GM12878 (cell line): ENCODE measurements around the gene SUSD6. TPM values are rescaled to one million over a fixed set of nuclear protein-coding genes. Genes with fewer than 3 reads are reported as not detected.
A peak's percentile ranks its signal among the peaks of the same experiment; 100 is the strongest.

ENCODE experiments used
- ASH2L ChIP-seq: fragments of 300-600, 200-600 bp; sonication (generic); IDR thresholded peaks from 2 replicates; pipeline ENCODE4 v1.6.1; 2017; ENCODE audit warnings: low read depth, mild to moderate bottlenecking, borderline replicate concordance
- ATF7 ChIP-seq: fragments of 450-650 bp; IDR thresholded peaks from 2 replicates; pipeline ENCODE4 v1.6.1; 2016; ENCODE audit warnings: low read depth, mild to moderate bottlenecking
- CTCF ChIP-seq, 3 experiments: IDR thresholded peaks in 2 of 3; conservative IDR thresholded peaks in 1 of 3; 2 replicates each; pipeline ENCODE4 v1.5.1; 2011; ENCODE audit warnings: low read depth in 3 of 3, low read length in 3 of 3, mild to moderate bottlenecking in 3 of 3, control low read depth in 2 of 3, moderate library complexity in 2 of 3, inconsistent platforms in 1 of 3, mixed read lengths in 1 of 3; ENCODE audit not compliant: control insufficient read depth in 2 of 3, insufficient read depth in 1 of 3; ENCODE audit errors: extremely low read depth in 1 of 3
- ELK1 ChIP-seq: IDR thresholded peaks from 2 replicates; pipeline ENCODE4 v1.6.1; 2012; ENCODE audit warnings: low read depth, low read length, improper control_type of control experiment
- ETV6 ChIP-seq, 2 experiments: fragments of 450-650 bp in 1 of 2; IDR thresholded peaks in 1 of 2; conservative IDR thresholded peaks in 1 of 2; 2 replicates each; pipeline ENCODE4 v1.6.1; 2014; ENCODE audit warnings: antibody characterized with exemption in 1 of 2, borderline replicate concordance in 1 of 2, low read depth in 1 of 2, mild to moderate bottlenecking in 1 of 2, moderate library complexity in 1 of 2
- IKZF1 ChIP-seq: fragments of 450-650 bp; conservative IDR thresholded peaks from 2 replicates; pipeline ENCODE4 v1.6.1; 2017; ENCODE audit warnings: antibody characterized with exemption, mild to moderate bottlenecking
- MLLT1 ChIP-seq: fragments of 450-650 bp; IDR thresholded peaks from 2 replicates; pipeline ENCODE4 v1.6.1; 2016; ENCODE audit warnings: mild to moderate bottlenecking
- NR2C1 ChIP-seq: fragments of 450-650 bp; IDR thresholded peaks from 2 replicates; pipeline ENCODE4 v1.6.1; 2017; ENCODE audit warnings: antibody characterized with exemption, mild to moderate bottlenecking, moderate library complexity
- NR2C2 ChIP-seq: IDR thresholded peaks from 2 replicates; pipeline ENCODE4 v1.6.1; 2011; ENCODE audit warnings: borderline replicate concordance, low read depth; ENCODE audit not compliant: control insufficient read depth, insufficient read length
- SREBF2 ChIP-seq: IDR thresholded peaks from 2 replicates; pipeline ENCODE4 v1.6.1; 2012; ENCODE audit warnings: mild to moderate bottlenecking, low read length
- TCF3 ChIP-seq: IDR thresholded peaks from 2 replicates; pipeline ENCODE4 v1.6.1; 2012; ENCODE audit warnings: low read depth, mild to moderate bottlenecking, low read length, borderline replicate concordance; ENCODE audit not compliant: insufficient read depth
- polyA plus RNA-seq, 11 experiments: library from polyadenylated mRNA; depleted of rRNA in 4 of 11; unstranded in 6 of 11; stranded (reverse) in 5 of 11; fragments of >200 nt; fragmentation: Nextera tagmentation in 4 of 11; fragmentation: Illumina TruSeq in 1 of 11; extraction: Ambion mirVana in 4 of 11; extraction: Trizol in 1 of 11; gene quantifications; 1 replicate in 1 of 11; 2 replicates in 10 of 11; pipeline versions ENCODE4 v1.2.1 to v1.2.3, GENCODE V29; 2011 to 2016; ENCODE audit warnings: inconsistent platforms in 2 of 11, missing spikeins in 2 of 11, low read depth in 1 of 11
- total RNA-seq, 4 experiments: library from RNA; depleted of rRNA in 3 of 4; stranded (reverse); fragments of >200 nt in 3 of 4; fragmentation: Illumina TruSeq in 1 of 4; extraction: Trizol in 1 of 4; gene quantifications; 2 replicates each; pipeline versions ENCODE4 v1.2.1 to v1.2.3, GENCODE V29; 2013 to 2021
- TF ChIP-seq, protein P1 (sequence below): fragments of 450-650 bp; formaldehyde crosslinking; IDR thresholded peaks from 2 replicates; pipeline ENCODE4 v1.4.0; 2020; ENCODE audit warnings: mild to moderate bottlenecking, moderate library complexity
- TF ChIP-seq, protein P2 (sequence below): IDR thresholded peaks from 2 replicates; pipeline ENCODE4 v1.6.1; 2012; ENCODE audit warnings: improper control_type of control experiment, low read depth, low read length; ENCODE audit not compliant: insufficient replicate concordance

The SUSD6 gene
- total and polyA plus RNA-seq, 10 of the 15 experiments (the other 5 are each of a cell fraction or from before 2014, with no cell fraction given): 6.6 to 39.8 (median 20.2) TPM

DNA sequence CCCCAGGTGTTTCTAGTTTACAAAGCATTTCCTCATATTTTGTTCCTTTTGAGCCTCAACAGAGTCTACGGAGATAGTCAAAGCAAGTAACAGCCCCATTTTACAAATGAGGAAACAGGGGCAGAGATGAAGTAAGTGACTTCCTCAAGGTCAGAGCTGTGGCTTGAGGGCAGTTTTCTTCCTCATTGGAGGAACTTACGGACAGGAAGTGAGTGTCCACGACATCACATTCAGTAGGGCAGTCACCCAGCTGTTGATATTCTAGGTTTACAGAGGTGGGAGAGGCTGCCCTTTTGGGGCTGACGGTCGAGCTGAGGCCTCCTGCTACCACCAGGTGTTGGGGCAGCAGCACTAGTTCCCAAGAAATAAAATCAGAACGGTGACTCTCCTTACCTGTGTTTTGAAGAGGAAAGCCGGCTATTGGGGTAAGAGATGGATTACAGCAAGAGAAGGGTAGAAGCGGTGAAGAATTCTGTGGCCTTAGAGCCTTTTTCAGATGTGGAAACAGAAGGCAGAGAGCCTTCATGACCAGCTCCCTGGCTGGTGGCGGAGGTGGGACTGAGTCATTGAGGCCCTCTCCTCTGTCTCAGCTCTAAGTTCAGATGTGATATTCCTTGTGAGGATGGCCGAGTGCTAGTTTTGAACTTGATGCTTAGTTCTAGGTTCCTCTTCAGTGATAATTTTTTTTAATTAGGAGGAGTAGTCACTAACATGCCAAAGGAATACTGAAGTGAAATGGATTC lies 41.7 kb downstream of the SUSD6 start (continued):
- TF ChIP-seq ELK1 (no peak), IKZF1 (peak; percentile 73), ATF7 (peak; percentile 43), ETV6 (conservative IDR thresholded peaks at IDR 0.05 in 1 of 2, IDR thresholded peaks at IDR 0.05 in 1 of 2; ENCODE audit: borderline replicate concordance in 1 of 2, low read depth in 1 of 2) (peak in 1 of 2 experiments; percentile 95; a peak in 2 of 4 replicates), ASH2L (no peak), CTCF (IDR thresholded peaks at IDR 0.05 in 2 of 3, conservative IDR thresholded peaks at IDR 0.05 in 1 of 3; ENCODE audit: control insufficient read depth in 2 of 3, extremely low read depth in 1 of 3, insufficient read depth in 1 of 3, low read depth in 3 of 3, low read length in 3 of 3) (0 out of 6 replicates have a peak, but pooled peaks of 1 of the 3 experiments have one; percentile 15), SREBF2 (no peak), TCF3 (no peak), NR2C2 (no peak), MLLT1 (no peak), NR2C1 (no peak)
- TF ChIP-seq, protein P1, sequence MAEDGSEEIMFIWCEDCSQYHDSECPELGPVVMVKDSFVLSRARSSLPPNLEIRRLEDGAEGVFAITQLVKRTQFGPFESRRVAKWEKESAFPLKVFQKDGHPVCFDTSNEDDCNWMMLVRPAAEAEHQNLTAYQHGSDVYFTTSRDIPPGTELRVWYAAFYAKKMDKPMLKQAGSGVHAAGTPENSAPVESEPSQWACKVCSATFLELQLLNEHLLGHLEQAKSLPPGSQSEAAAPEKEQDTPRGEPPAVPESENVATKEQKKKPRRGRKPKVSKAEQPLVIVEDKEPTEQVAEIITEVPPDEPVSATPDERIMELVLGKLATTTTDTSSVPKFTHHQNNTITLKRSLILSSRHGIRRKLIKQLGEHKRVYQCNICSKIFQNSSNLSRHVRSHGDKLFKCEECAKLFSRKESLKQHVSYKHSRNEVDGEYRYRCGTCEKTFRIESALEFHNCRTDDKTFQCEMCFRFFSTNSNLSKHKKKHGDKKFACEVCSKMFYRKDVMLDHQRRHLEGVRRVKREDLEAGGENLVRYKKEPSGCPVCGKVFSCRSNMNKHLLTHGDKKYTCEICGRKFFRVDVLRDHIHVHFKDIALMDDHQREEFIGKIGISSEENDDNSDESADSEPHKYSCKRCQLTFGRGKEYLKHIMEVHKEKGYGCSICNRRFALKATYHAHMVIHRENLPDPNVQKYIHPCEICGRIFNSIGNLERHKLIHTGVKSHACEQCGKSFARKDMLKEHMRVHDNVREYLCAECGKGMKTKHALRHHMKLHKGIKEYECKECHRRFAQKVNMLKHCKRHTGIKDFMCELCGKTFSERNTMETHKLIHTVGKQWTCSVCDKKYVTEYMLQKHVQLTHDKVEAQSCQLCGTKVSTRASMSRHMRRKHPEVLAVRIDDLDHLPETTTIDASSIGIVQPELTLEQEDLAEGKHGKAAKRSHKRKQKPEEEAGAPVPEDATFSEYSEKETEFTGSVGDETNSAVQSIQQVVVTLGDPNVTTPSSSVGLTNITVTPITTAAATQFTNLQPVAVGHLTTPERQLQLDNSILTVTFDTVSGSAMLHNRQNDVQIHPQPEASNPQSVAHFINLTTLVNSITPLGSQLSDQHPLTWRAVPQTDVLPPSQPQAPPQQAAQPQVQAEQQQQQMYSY (CRISPR knock-in tag): no peak
- TF ChIP-seq, protein P2, sequence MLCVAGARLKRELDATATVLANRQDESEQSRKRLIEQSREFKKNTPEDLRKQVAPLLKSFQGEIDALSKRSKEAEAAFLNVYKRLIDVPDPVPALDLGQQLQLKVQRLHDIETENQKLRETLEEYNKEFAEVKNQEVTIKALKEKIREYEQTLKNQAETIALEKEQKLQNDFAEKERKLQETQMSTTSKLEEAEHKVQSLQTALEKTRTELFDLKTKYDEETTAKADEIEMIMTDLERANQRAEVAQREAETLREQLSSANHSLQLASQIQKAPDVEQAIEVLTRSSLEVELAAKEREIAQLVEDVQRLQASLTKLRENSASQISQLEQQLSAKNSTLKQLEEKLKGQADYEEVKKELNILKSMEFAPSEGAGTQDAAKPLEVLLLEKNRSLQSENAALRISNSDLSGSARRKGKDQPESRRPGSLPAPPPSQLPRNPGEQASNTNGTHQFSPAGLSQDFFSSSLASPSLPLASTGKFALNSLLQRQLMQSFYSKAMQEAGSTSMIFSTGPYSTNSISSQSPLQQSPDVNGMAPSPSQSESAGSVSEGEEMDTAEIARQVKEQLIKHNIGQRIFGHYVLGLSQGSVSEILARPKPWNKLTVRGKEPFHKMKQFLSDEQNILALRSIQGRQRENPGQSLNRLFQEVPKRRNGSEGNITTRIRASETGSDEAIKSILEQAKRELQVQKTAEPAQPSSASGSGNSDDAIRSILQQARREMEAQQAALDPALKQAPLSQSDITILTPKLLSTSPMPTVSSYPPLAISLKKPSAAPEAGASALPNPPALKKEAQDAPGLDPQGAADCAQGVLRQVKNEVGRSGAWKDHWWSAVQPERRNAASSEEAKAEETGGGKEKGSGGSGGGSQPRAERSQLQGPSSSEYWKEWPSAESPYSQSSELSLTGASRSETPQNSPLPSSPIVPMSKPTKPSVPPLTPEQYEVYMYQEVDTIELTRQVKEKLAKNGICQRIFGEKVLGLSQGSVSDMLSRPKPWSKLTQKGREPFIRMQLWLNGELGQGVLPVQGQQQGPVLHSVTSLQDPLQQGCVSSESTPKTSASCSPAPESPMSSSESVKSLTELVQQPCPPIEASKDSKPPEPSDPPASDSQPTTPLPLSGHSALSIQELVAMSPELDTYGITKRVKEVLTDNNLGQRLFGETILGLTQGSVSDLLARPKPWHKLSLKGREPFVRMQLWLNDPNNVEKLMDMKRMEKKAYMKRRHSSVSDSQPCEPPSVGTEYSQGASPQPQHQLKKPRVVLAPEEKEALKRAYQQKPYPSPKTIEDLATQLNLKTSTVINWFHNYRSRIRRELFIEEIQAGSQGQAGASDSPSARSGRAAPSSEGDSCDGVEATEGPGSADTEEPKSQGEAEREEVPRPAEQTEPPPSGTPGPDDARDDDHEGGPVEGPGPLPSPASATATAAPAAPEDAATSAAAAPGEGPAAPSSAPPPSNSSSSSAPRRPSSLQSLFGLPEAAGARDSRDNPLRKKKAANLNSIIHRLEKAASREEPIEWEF: no peak
